ES-I3 (cell line): ENCODE results near the gene BCAS3.
"Not testable (repeated sequence)": the region's sequence is repeated elsewhere in the genome, so short reads cannot be mapped to it uniquely, and the experiment has no call there.

Experiments used
- H3K36me3 ChIP-seq: 2 replicates; pipeline ENCODE4 v1.6.1; 2013; ENCODE audit warnings: mild to moderate bottlenecking, low read length, control low read depth, moderate library complexity; ENCODE audit not compliant: insufficient read depth
- H3K4me1 ChIP-seq: 2 replicates; pipeline ENCODE4 v1.6.1; 2013; ENCODE audit warnings: mild to moderate bottlenecking, control low read depth, low read length; ENCODE audit not compliant: insufficient read depth
- H3K9ac ChIP-seq: 2 replicates; pipeline ENCODE4 v1.6.1; 2013; ENCODE audit warnings: low read depth, mild to moderate bottlenecking, low read length, moderate library complexity
- H3K9me3 ChIP-seq: 2 replicates; pipeline ENCODE4 v1.6.1; 2013; ENCODE audit warnings: mild to moderate bottlenecking, low read length, moderate library complexity; ENCODE audit not compliant: control insufficient read depth, insufficient read depth

The BCAS3 gene

GRCh38 chr17:60944751-60945150 lies 267.1 kb downstream of the BCAS3 start:
- H3K9me3 ChIP-seq, result no peaks in the 10 kb centered on the region
- H3K36me3 ChIP-seq, result no peaks in the 10 kb centered on the region
- H3K9ac ChIP-seq, result no peak overlapping the region
- no peaks in the 10 kb centered on the region for H3K4me1 ChIP-seq

- no peaks in the 10 kb centered on the region for H3K36me3 ChIP-seq
- no peaks in the 10 kb centered on the region for H3K9me3 ChIP-seq
- H3K4me1 ChIP-seq, result peaks cover 7% of the 10 kb centered on the region; the same call in 1 of the 2 replicates
- no peak overlapping the region for H3K9ac ChIP-seq
Observed at GRCh38 chr17:60947100-60947499, 269.4 kb downstream of the BCAS3 start.

- H3K9ac ChIP-seq, result no peak overlapping the region
- H3K36me3 ChIP-seq, result no peaks in the 10 kb centered on the region
- H3K4me1 ChIP-seq, result peaks cover 7% of the 10 kb centered on the region; the same call in 1 of the 2 replicates
- H3K9me3 ChIP-seq, result no peaks in the 10 kb centered on the region
Observed at GRCh38 chr17:60947543-60947942, 269.9 kb downstream of the BCAS3 start.

GRCh38 chr17:60952747-60953146 lies 275.1 kb downstream of the BCAS3 start:
- Histone ChIP-seq H3K9ac (no peak overlapping the region), H3K4me1 (peaks cover 20% of the 10 kb centered on the region), H3K9me3 (no peaks in the 10 kb centered on the region), H3K36me3 (no peaks in the 10 kb centered on the region)

GRCh38 chr17:60959011-60959410 lies 281.4 kb downstream of the BCAS3 start:
- Histone ChIP-seq H3K9ac (no peak overlapping the region), H3K4me1 (peaks cover 14% of the 10 kb centered on the region), H3K9me3 (no peaks in the 10 kb centered on the region), H3K36me3 (no peaks in the 10 kb centered on the region)

GRCh38 chr17:60959696-60960095 lies 282.0 kb downstream of the BCAS3 start:
- H3K36me3 ChIP-seq, result no peaks in the 10 kb centered on the region
- no peaks in the 10 kb centered on the region for H3K9me3 ChIP-seq
- peaks cover 14% of the 10 kb centered on the region for H3K4me1 ChIP-seq
- H3K9ac ChIP-seq, result no peak overlapping the region

GRCh38 chr17:60960398-60961065 lies 282.9 kb downstream of the BCAS3 start:
- Histone ChIP-seq H3K9ac (no peak overlapping the region), H3K36me3 (no peaks in the 10 kb centered on the region), H3K9me3 (no peaks in the 10 kb centered on the region), H3K4me1 (peaks cover 12% of the 10 kb centered on the region)

GRCh38 chr17:60964160-60964559 lies 286.5 kb downstream of the BCAS3 start:
- no peaks in the 10 kb centered on the region for H3K4me1 ChIP-seq
- no peak overlapping the region for H3K9ac ChIP-seq
- no peaks in the 10 kb centered on the region for H3K9me3 ChIP-seq
- H3K36me3 ChIP-seq, result no peaks in the 10 kb centered on the region

GRCh38 chr17:60968266-60968665 lies 290.6 kb downstream of the BCAS3 start:
- Histone ChIP-seq H3K36me3 (no peaks in the 10 kb centered on the region), H3K9me3 (peaks cover 6% of the 10 kb centered on the region; the same call in 1 of the 2 replicates), H3K4me1 (0 out of 2 replicates have a peak, but pooled peaks cover 3% of the 10 kb centered on the region), H3K9ac (no peak overlapping the region)

- Histone ChIP-seq H3K9me3 (peaks cover 6% of the 10 kb centered on the region; the same call in 1 of the 2 replicates), H3K9ac (no peak overlapping the region), H3K4me1 (0 out of 2 replicates have a peak, but pooled peaks cover 3% of the 10 kb centered on the region), H3K36me3 (no peaks in the 10 kb centered on the region)
Observed at GRCh38 chr17:60969500-60970037, 291.9 kb downstream of the BCAS3 start.

- Histone ChIP-seq H3K4me1 (0 out of 2 replicates have a peak, but pooled peaks cover 3% of the 10 kb centered on the region), H3K9me3 (peaks cover 6% of the 10 kb centered on the region; the same call in 1 of the 2 replicates), H3K36me3 (no peaks in the 10 kb centered on the region), H3K9ac (no peak overlapping the region)
Observed at GRCh38 chr17:60970741-60971140, 293.1 kb downstream of the BCAS3 start.

- H3K9me3 ChIP-seq, result peaks cover 6% of the 10 kb centered on the region; the same call in 1 of the 2 replicates
- 0 out of 2 replicates have a peak, but pooled peaks cover 3% of the 10 kb centered on the region for H3K4me1 ChIP-seq
- H3K36me3 ChIP-seq, result no peaks in the 10 kb centered on the region
- no peak overlapping the region for H3K9ac ChIP-seq
Observed at GRCh38 chr17:60971515-60972369, 294.1 kb downstream of the BCAS3 start.

GRCh38 chr17:60976861-60977260 lies 299.2 kb downstream of the BCAS3 start:
- H3K9ac ChIP-seq, H3K36me3 ChIP-seq, H3K4me1 ChIP-seq, H3K9me3 ChIP-seq: not testable (repeated sequence)

- H3K9me3 ChIP-seq, result no peaks in the 10 kb centered on the region
Observed at GRCh38 chr17:60989379-60989778, 311.7 kb downstream of the BCAS3 start.

More at GRCh38 chr17:60989379-60989778, 311.7 kb downstream of the BCAS3 start:
- no peaks in the 10 kb centered on the region for H3K36me3 ChIP-seq
- H3K9ac ChIP-seq, result no peak overlapping the region
- no peaks in the 10 kb centered on the region for H3K4me1 ChIP-seq
